Lung (tissue), 12 donors: ENCODE data around the gene ZNF441. TPM values are rescaled to one million over a fixed set of nuclear protein-coding genes. Genes with fewer than 3 reads are reported as not detected.
"Not testable (repeated sequence)": the region's sequence is repeated elsewhere in the genome, so short reads cannot be mapped to it uniquely, and the experiment has no call there.

Source experiments
- ATAC-seq: fragments of 200-7000 bp; cut with Tn5 transposase; one replicate; pipeline ENCODE4 v1.9.1; 2020; ENCODE audit warnings: moderate number of reproducible peaks; ENCODE audit not compliant: insufficient read depth, low FRiP score
- DNase-seq, 3 donors: peaks; one replicate each; pipeline ENCODE4 v3.0.0-alpha.2; 2013 to 2017
- H3K27ac ChIP-seq, 2 donors: one replicate each; pipeline ENCODE4 v1.5.1; 2013; ENCODE audit warnings: mild to moderate bottlenecking in 2 of 2, moderate library complexity in 2 of 2, control low read depth in 1 of 2, inconsistent platforms in 1 of 2, low read depth in 1 of 2, low read length in 1 of 2
- H3K27me3 ChIP-seq, 3 donors: one replicate each; pipeline ENCODE4 v1.5.1; 2013; ENCODE audit warnings: low read length in 2 of 3; ENCODE audit not compliant: control insufficient read depth in 3 of 3, insufficient read depth in 3 of 3
- H3K36me3 ChIP-seq, 4 donors: one replicate each; pipeline ENCODE4 v1.5.1; 2013; ENCODE audit warnings: low read length in 4 of 4, mild to moderate bottlenecking in 1 of 4, moderate library complexity in 1 of 4; ENCODE audit not compliant: control insufficient read depth in 4 of 4, insufficient read depth in 4 of 4
- H3K4me1 ChIP-seq, 5 donors: one replicate each; pipeline ENCODE4 v1.5.1; 2013; ENCODE audit warnings: low read length in 5 of 5, mild to moderate bottlenecking in 2 of 5, moderate library complexity in 1 of 5; ENCODE audit not compliant: control insufficient read depth in 5 of 5, insufficient read depth in 5 of 5
- H3K4me3 ChIP-seq: one replicate; pipeline ENCODE4 v1.5.1; 2013; ENCODE audit warnings: mild to moderate bottlenecking, control low read depth, moderate library complexity
- H3K9ac ChIP-seq, 2 donors: one replicate each; pipeline ENCODE4 v1.5.1; 2013; ENCODE audit warnings: low read length in 2 of 2, control low read depth in 1 of 2; ENCODE audit not compliant: insufficient read depth in 1 of 2
- H3K9me3 ChIP-seq, 4 donors: one replicate each; pipeline ENCODE4 v1.5.1; 2013; ENCODE audit warnings: low read length in 3 of 4, mild to moderate bottlenecking in 1 of 4, moderate library complexity in 1 of 4; ENCODE audit not compliant: control insufficient read depth in 4 of 4, insufficient read depth in 3 of 4
- CTCF ChIP-seq: IDR thresholded peaks from 2 replicates; pipeline ENCODE4 v1.5.1; 2012; ENCODE audit warnings: mild to moderate bottlenecking; ENCODE audit errors: control extremely low read depth, extremely low read depth
- WGBS, 2 donors: extraction: QIAGEN DNeasy Blood & Tissue Kit; methylation state at CpG; one replicate each; pipeline ENCODE4 v1.1.7; 2013; 5-methylcytosine and 5-hydroxymethylcytosine counted together
- polyA plus RNA-seq, 2 donors: library from polyadenylated mRNA; stranded (reverse); fragments of 200-250 nt; gene quantifications; one replicate each; pipeline ENCODE4 v1.2.1, GENCODE V29; 2013
- total RNA-seq, 2 donors: library from RNA; depleted of rRNA in 1 of 2; stranded (reverse); fragments of >200 nt in 1 of 2; gene quantifications; one replicate each; pipeline ENCODE4 v1.2.1, GENCODE V29; 2014 to 2021
- donor health status: control.
- donor health status: control.
- donor health status: Bipolar disorder and iron deficiency.
- donor health status: healthy.
- donor health status: DM: yes; HTN: yes; CAD: no.

Gene ZNF441
- total and polyA plus RNA-seq, 4 donors = 3.7 to 26.4 (median 6.6) TPM

DNA sequence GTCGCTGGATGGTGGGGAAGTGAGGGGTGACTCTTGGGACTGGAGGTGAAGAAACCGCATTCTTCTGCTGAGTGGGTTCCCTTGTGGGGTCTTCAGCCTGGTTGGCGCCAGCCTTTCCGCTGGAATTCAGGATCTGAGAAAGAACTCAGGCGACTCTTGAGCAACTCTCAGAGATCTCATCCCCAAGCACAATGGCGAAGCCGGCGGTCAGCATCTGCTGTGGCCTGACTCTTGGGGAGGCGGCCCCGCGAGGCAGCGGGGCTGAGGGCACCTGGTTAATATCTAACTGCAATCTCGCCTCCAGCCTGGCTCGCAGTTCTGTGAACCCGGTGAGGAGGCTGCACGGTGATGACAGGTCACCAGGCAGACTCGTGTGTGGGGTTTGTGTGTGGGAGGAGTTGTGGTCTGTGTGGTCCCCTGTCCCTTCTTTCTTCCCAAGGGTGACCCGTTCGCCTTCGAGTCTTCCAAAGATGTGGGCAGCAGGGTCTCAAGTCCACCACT lies 883 bp downstream of the ZNF441 start:
- Histone ChIP-seq H3K4me1 (peaks cover 0 to 14% (median 5%) of the 10 kb centered on the region in 5 donors), H3K36me3 (peaks cover 0 to 4% (median 0%) of the 10 kb centered on the region in 4 donors), H3K9ac (peak overlapping the region; percentile 69 to 90), H3K27me3 (no peaks in the 10 kb centered on the region), H3K27ac (peak overlapping the region; percentile 93 to 95), H3K9me3 (peaks cover 0 to 9% (median 7%) of the 10 kb centered on the region in 4 donors), H3K4me3 (peak overlapping the region; percentile 78)
- ATAC-seq (no peak), DNase-seq (peak; percentile 55 to 60 (median 59))
- no peak for TF ChIP-seq CTCF
- 2 to 3% methylated on average over 20 of the region's 20 CpGs for WGBS, 2 donors

DNA sequence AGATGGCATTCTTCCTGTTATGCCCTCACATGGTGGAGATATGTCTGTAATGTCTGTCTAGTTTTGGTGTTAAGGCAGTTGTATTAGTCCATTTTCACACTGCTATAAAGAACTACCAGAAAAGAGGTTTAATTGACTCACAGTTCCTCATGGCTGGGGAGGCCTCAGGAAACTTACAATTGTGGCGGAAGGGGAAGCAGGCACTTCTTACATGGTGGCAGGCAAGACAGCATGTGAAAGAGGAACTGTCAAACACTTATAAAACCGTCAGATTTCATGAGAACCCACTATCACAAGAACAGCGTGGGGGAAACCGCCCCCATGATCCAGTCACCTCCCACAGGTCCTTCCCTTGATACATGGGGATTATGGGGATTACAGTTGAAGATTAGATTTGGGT lies 3.2 kb downstream of the ZNF441 start:
- Histone ChIP-seq H3K4me3 (no peak overlapping the region), H3K36me3 (peaks cover 0 to 4% (median 0%) of the 10 kb centered on the region in 4 donors), H3K9me3 (peaks cover 0 to 9% (median 8%) of the 10 kb centered on the region in 4 donors), H3K9ac (no peak overlapping the region), H3K4me1 (peaks cover 0 to 14% (median 5%) of the 10 kb centered on the region in 5 donors), H3K27ac (no peak overlapping the region), H3K27me3 (no peaks in the 10 kb centered on the region)
- WGBS, 2 donors = 83 to 91% methylated on average over 4 of the region's 4 CpGs
- no peak for TF ChIP-seq CTCF
- no peak for DNase-seq
- no peak for ATAC-seq

DNA sequence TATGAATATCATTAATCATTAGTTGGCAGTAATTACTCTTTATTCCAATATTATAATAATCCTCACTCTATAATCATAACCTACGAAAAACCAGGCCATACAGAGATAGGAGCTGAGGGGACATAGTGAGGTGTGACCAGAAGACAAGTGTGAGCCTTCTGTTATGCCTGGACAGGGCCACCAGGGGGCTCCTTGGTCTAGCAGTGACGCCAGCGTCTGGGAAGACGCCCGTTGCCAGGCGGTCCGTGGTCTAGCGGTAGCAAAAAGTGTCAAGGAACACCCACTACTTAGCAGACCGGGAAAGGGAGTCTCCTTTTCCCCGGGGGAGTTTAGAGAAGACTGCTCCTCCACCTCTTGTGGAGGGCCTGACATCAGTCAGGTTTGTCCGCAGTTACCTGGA lies 4.7 kb downstream of the ZNF441 start:
- H3K9ac ChIP-seq, DNase-seq, H3K27ac ChIP-seq, H3K27me3 ChIP-seq, H3K4me3 ChIP-seq, H3K36me3 ChIP-seq, ATAC-seq: not testable (repeated sequence)
- 75 to 82% methylated on average over 10 to 11 of the region's 11 CpGs for WGBS, 2 donors
- H3K4me1 ChIP-seq = peaks cover 0 to 10% (median 5%) of the 10 kb centered on the region in 5 donors
- H3K9me3 ChIP-seq = peaks cover 0 to 14% (median 10%) of the 10 kb centered on the region in 4 donors

DNA sequence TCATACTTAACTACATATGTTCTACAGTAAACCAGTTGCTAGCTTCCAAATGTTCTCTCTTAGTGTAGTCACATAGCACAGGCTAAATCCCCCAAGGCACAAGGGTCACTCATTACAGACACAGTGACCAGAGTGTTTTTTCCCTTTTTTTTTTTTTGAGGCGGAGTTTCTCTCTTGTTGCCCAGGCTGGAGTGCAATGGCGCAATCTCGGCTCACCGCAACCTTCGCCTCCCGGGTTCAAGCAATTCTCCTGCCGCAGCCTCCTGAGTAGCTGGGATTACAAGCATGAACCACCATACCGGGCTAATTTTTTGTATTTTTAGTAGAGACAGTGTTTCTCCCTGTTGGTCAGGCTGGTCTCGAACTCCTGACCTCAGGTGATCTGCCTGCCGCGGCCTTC lies 9.9 kb downstream of the ZNF441 start:
- H3K9ac ChIP-seq, H3K4me1 ChIP-seq, ATAC-seq, H3K4me3 ChIP-seq, DNase-seq, H3K27me3 ChIP-seq, H3K27ac ChIP-seq: not testable (repeated sequence)
- peaks cover 20 to 52% (median 43%) of the 10 kb centered on the region in 4 donors for H3K36me3 ChIP-seq
- H3K9me3 ChIP-seq = peaks cover 19 to 34% (median 26%) of the 10 kb centered on the region in 4 donors
- 98 to 100% methylated on average over 11 of the region's 11 CpGs for WGBS, 2 donors
